Fibroblast of mammary gland (primary cell): ENCODE data around the gene C4orf50.
"Not testable (repeated sequence)": the region's sequence is repeated elsewhere in the genome, so short reads cannot be mapped to it uniquely, and the experiment has no call there.

ENCODE experiments used
- DNase-seq: peaks from one replicate; pipeline ENCODE4 v3.0.0-alpha.2; 2010; ENCODE audit warnings: low read depth
- H3K4me3 ChIP-seq: 2 replicates; pipeline ENCODE4 v1.5.1; 2011; ENCODE audit warnings: low read depth, mild to moderate bottlenecking, low read length, moderate library complexity; ENCODE audit not compliant: control insufficient read depth
- CTCF ChIP-seq: conservative IDR thresholded peaks from 2 replicates; pipeline ENCODE4 v1.5.1; 2011; ENCODE audit warnings: low read depth, low read length, inconsistent platforms; ENCODE audit not compliant: control insufficient read depth, insufficient read depth

C4orf50 gene

DNA sequence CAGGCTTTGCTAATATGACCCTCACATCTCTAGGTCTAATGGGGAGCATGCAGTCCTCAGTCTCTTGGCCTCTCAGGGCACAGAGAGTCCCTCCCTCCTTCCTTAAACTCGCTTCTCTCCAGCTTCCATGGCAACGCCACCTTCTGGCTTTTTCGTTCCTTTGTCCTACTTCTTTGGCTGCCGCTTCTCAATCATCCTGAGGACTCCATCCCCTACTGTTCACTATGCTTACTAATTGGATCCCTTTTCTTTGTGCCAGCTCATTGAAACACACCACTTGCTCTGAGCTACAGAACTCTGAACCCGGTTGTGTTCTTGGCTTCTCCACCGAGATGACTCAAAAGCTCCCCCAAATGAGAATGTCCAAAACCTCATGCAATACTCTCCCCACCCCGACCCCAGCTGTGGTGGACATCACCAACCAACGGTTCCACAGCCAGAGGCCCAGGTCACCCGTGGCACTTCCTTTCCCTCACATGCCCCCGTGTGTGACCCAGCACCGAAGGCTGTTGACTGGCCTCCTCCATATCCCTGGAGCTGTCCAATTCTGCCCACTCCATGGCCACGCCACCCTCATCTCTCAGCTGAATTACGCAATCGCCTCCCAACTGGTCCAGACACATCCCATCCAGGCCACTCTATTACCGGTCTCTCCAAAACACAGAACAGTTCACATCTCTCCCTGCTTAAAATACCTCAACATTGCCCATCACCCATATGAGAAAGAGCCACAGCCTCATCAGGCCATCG is 160.0 kb downstream of the C4orf50 start:
- H3K4me3 ChIP-seq = no peak overlapping the region
- no peak for TF ChIP-seq CTCF
- no peak for DNase-seq

- no peak overlapping the region for H3K4me3 ChIP-seq
- no peak for TF ChIP-seq CTCF
- no peak for DNase-seq
Measured at GRCh38 chr4:5857199-5857598, 161.0 kb downstream of the C4orf50 start.

DNA sequence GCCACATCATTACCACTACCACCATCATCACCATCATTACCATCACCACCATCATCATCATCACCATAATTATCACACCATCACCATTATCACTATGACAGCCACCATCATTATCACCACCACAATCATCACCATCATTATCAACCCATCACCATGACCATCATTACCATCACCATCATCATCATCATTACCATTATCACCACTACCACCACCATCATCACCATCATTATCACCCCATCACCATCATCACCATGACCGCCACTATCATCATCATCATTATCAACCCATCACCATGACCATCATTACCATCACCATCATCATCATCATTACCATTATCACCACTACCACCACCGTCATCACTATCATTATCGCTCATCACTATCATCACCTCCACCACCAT is 161.9 kb downstream of the C4orf50 start:
- H3K4me3 ChIP-seq, DNase-seq: not testable (repeated sequence)

- DNase-seq = no peak
- TF ChIP-seq CTCF = no peak
- H3K4me3 ChIP-seq = no peak overlapping the region
Measured at GRCh38 chr4:5854929-5855328, 163.3 kb downstream of the C4orf50 start.

- no peak for TF ChIP-seq CTCF
- no peak for DNase-seq
- H3K4me3 ChIP-seq = no peak overlapping the region
Measured at GRCh38 chr4:5852523-5853202, 165.6 kb downstream of the C4orf50 start.

- DNase-seq = no peak
- TF ChIP-seq CTCF = no peak
- H3K4me3 ChIP-seq = no peak overlapping the region
Measured at GRCh38 chr4:5851637-5852301, 166.5 kb downstream of the C4orf50 start.
